Coronary artery (tissue), 2 donors: ENCODE results near the gene PCBD1.

Experiments used
- DNase-seq: peaks from one replicate; pipeline ENCODE4 v3.0.0-alpha.2; 2017; ENCODE audit warnings: low spot score
- H3K27ac ChIP-seq, 2 donors: fragments of 200-600 bp; sonication (generic); one replicate each; pipeline ENCODE4 v1.5.1; 2016 to 2019
- H3K4me3 ChIP-seq: fragments of 200-600 bp; sonication (generic); 2 replicates; pipeline ENCODE4 v1.5.1; 2016; ENCODE audit warnings: mild to moderate bottlenecking, moderate library complexity
- TF ChIP-seq, protein P1 (sequence below): fragments of 200-600 bp; sonication (generic); IDR thresholded peaks from one replicate; pipeline ENCODE4 v1.5.1; 2019; ENCODE audit warnings: antibody characterized with exemption

Gene PCBD1

DNA sequence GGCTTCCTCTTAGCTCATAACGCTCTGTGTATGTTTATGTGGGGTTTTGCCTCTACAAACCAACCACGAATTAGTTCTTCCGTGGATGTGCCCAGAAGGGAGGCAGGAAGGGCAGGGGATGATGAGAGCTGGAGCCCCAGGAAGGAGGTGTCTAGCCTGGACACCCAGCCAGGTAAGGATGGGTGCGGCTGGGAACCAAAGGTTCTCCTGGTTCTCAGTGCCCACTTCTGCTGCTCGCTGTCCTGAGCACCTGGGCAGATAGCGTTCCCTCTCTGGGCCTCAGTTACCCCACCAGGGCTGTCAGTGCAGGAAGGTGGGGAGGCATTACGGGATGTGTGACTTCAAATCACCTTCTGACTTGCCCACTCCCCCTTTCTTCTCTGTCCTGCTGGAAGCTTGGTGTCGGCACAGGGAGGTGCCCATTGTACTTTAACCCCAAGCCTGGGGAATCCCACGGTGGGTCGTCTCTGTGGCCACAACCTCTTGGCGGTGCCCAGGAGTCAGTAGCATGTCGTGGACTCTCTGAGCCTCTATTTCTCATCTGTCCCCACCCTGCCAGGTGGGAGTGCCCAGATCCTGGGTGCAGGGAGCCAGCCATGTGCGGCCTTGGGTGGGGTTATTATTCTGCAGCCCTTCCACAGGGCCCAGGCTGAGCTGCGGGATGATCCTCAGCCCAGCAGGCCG is 18.7 kb upstream of the PCBD1 start:
- TF ChIP-seq, protein P1, sequence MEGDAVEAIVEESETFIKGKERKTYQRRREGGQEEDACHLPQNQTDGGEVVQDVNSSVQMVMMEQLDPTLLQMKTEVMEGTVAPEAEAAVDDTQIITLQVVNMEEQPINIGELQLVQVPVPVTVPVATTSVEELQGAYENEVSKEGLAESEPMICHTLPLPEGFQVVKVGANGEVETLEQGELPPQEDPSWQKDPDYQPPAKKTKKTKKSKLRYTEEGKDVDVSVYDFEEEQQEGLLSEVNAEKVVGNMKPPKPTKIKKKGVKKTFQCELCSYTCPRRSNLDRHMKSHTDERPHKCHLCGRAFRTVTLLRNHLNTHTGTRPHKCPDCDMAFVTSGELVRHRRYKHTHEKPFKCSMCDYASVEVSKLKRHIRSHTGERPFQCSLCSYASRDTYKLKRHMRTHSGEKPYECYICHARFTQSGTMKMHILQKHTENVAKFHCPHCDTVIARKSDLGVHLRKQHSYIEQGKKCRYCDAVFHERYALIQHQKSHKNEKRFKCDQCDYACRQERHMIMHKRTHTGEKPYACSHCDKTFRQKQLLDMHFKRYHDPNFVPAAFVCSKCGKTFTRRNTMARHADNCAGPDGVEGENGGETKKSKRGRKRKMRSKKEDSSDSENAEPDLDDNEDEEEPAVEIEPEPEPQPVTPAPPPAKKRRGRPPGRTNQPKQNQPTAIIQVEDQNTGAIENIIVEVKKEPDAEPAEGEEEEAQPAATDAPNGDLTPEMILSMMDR: no peak
- no peak for DNase-seq
- Histone ChIP-seq H3K4me3 (no peak overlapping the region), H3K27ac (no peak overlapping the region)

DNA sequence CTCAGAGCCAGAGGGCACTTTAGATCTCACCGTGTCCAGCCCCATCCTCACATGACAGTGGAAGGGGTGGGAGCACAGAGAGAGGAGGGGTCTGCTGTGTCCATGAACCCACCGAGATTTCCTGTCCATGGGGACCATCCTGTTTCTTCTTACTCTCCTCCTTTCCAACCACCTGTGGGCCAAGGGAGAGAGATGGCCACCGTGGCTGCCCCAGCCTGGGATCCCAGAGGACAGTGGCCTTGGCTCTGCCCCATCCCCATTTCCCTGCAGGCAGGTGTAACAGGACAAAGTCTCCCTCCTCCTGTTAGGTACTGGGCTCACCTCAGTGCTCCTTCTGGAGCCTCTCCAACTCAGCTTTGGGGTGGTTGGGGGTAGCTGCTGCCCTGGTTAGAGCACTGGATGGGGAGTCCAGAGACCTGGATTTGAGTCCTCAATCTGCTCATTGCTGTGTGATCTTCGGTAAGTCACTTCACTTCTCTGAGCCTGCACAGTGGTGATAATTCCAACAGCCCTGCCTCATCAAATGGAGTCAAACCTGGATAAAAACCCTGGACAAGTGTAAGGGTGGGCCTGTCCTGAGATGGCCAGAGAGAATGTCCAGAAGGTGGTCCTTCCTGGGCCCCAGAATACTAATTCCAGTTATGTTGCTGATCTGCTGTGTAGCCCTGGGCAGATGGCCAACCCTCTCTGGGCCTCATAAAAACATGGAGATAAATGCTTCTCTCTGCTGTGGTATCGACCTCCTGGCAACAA is 17.8 kb upstream of the PCBD1 start:
- TF ChIP-seq, protein P1: no peak
- no peak for DNase-seq
- H3K27ac ChIP-seq: no peak overlapping the region
- no peak overlapping the region for H3K4me3 ChIP-seq

DNA sequence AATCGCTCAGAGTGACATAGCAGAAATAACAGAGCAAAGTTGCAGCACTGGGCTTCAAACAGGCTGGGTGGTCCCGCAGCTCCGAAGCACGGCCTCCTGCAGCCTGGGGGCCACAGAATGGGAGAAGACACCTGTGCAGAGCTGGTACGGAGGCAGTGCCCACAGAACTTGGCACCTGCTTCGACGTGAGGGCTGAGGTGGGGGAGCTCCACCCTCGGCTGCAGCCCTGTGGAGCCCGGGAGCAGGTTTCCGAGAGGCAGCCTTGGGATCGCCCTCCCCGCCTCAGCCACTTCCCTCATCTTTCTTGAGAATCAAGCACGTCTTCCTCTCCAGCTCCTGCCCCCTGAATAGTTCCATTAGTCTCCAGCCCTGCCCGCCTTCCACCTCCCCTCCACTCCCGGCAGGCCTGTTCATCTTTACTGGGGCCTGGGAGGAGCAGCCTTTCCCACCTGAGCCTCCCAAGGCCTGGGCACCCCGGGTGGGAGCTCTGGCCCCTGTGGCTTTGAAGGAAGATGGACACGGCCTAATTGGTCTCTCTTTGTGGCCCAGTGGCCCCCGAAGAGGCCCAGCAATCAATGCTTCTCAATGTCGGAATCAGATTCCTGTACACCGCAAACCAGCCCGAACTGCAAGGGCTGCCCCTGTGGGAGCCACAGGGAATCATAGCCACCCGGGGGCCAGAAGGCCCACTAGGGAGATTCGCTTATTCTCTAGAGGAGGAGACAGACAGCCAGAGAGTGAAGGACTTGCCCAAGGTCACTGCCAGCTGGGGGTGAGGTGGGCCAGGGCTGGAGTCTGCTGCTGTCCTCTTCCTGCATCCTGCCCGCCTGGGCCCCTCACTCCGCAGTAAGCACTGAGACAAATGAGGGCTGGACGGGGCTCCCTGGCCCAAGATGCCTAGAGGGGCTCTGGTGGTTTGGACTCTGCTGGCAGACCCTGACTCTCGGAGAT is 17.0 kb upstream of the PCBD1 start:
- Histone ChIP-seq H3K27ac (no peak overlapping the region), H3K4me3 (no peak overlapping the region)
- TF ChIP-seq, protein P1: no peak
- DNase-seq: no peak

DNA sequence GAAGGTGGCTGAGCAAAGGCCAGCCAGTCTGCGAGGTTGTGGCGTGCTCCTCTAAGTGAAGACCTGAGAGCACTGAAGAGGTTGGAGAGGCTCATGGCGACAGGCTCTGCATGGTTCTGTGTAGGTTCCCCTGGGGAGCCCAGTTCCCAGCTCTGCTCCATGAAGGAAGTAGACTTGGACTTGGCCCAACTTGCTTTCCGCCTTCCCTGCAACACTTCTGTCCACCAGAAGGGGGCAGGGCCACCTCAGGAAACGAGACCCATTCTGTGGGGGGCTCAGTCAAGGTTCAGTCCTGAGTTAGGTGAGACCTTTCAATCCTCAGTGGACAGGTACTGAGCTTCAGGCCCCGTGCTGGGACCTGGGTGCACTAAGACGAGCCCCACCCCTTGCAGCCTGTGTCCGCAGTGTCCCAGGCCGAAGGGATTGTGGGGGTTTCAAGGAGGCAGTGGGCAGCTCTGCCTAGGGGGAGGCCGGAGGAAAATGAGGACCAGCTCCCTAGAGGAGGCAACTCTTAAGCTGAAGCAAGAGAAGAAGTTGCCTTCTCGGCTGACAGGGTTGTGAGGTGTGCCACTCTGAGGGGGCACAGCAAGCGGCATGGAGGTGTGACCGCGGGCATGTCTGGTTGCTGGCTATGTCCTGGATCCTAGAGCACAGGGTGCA is 15.0 kb upstream of the PCBD1 start:
- no peak for DNase-seq
- TF ChIP-seq, protein P1: peak; percentile 82
- Histone ChIP-seq H3K4me3 (peak overlapping the region; percentile 36), H3K27ac (no peak overlapping the region)

DNA sequence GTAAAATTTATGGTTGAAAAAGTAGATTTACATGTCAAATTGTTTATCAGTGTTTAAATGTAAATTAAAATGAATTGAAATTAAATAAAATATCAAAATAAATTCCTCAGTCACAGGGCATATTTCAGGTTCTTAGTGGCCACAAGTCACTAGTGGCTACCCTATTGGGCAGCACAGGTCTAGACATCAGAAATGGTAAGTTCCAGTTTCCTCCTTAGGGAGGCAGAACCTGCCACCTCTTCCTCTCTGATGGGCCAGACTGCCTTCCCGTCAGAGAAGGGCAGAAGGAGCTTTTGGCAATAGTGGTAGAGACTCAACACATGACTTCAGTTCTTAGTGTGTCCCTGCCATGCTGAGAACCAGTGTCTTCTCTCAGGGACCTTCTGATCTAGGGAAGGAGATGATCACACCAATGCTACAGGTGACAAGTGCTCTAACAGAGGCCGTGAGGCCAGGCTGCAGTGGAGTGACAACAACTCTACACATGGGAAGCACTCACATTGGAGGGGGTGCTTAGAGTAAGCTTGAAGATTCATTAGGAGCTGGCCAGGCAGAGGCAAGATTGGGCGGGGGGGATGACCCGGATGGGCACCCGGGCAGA is 14.4 kb upstream of the PCBD1 start:
- no peak overlapping the region for H3K27ac ChIP-seq
- no peak for DNase-seq
- TF ChIP-seq, protein P1: no peak
- H3K4me3 ChIP-seq: peak overlapping the region; percentile 36

DNA sequence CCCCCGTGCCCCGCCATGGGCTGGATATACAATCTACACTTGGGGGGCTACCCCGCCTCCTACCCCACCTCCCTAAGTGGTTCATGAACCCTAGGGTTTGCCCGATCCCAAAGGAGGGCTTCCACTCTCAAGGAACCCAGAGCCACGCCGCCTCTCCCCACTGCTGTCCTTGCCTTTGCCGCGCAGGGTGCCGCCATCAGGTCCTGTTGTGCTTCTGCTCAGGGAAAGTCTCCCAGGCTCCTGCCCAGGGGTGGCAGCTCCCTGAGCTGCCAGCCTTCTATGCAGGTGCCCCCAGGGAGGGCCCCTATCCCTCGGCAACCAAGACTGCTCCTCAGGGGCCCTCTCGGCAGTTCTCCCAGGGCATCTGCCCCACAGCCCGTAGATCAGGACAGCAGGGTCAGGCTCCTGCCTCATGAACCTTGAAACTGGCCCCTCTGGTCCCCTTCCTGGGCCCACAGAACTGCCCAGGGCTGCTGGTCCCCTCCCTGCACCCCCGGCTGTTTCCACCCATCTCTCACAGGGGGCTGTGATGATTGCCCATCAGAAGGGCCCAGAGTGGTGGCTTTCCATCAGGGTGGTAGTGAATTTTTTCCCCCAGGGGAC is 13.0 kb upstream of the PCBD1 start:
- TF ChIP-seq, protein P1: no peak
- Histone ChIP-seq H3K4me3 (no peak overlapping the region), H3K27ac (no peak overlapping the region)
- DNase-seq: no peak
